Gastroesophageal sphincter (tissue), 3 donors: ENCODE data around the gene PTCD3.

Experiments used
- CTCF ChIP-seq, 4 experiments: fragments of 200-600 bp in 2 of 4; fragments of 450-650 bp in 2 of 4; sonication (generic) in 1 of 4; IDR thresholded peaks; one replicate each; pipeline ENCODE4 v1.5.1; 2017 to 2019; ENCODE audit warnings: antibody characterized with exemption in 4 of 4, mild to moderate bottlenecking in 2 of 4, moderate library complexity in 2 of 4
- EP300 ChIP-seq: sonication (generic); formaldehyde crosslinking; IDR thresholded peaks from one replicate; pipeline ENCODE4 v1.6.1; 2017; ENCODE audit warnings: antibody characterized with exemption, mild to moderate bottlenecking
- POLR2A ChIP-seq, 2 donors: fragments of 450-650 bp; IDR thresholded peaks; one replicate each; pipeline ENCODE4 v1.6.1; 2017; ENCODE audit warnings: antibody characterized with exemption in 2 of 2, mild to moderate bottlenecking in 2 of 2, moderate library complexity in 1 of 2
- POLR2AphosphoS5 ChIP-seq: sonication (generic); formaldehyde crosslinking; IDR thresholded peaks from one replicate; pipeline ENCODE4 v1.6.1; 2017; ENCODE audit warnings: antibody characterized with exemption

GRCh38 chr2:86068136-86068588, 37.9 kb upstream of the PTCD3 start:
- no peak for TF ChIP-seq POLR2A (IDR thresholded peaks at IDR 0.05)
- TF ChIP-seq POLR2AphosphoS5 = no peak
- no peak for TF ChIP-seq CTCF (IDR thresholded peaks at IDR 0.05)
- TF ChIP-seq EP300 = no peak
